HG03520 (cell line): ENCODE results near the gene RPL41.
"Not testable (repeated sequence)": the region's sequence is repeated elsewhere in the genome, so short reads cannot be mapped to it uniquely, and the experiment has no call there.

Source experiments
- ATAC-seq: cut with Tn5 transposase; IDR thresholded peaks from one replicate; pipeline ENCODE4 v1.9.1; 2021; ENCODE audit warnings: mild to moderate bottlenecking, moderate library complexity; ENCODE audit not compliant: unreplicated experiment

Gene RPL41

DNA sequence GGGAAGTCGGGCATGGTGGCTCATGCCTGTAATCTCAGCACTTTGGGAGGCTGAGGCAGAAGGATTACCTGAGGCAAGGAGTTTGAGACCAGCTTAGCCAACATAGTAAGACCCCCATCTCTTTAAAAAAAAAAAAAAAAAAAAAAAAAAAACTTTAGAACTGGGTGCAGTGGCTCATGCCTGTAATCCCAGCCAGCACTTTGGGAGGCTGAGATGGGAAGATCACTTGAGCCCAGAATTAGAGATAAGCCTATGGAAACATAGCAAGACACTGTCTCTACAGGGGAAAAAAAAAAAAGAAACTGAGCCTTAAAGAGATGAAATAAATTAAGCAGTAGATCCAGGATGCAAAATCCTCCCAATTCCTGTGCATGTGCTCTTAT, 13.8 kb upstream of the RPL41 start:
- no peak for ATAC-seq

DNA sequence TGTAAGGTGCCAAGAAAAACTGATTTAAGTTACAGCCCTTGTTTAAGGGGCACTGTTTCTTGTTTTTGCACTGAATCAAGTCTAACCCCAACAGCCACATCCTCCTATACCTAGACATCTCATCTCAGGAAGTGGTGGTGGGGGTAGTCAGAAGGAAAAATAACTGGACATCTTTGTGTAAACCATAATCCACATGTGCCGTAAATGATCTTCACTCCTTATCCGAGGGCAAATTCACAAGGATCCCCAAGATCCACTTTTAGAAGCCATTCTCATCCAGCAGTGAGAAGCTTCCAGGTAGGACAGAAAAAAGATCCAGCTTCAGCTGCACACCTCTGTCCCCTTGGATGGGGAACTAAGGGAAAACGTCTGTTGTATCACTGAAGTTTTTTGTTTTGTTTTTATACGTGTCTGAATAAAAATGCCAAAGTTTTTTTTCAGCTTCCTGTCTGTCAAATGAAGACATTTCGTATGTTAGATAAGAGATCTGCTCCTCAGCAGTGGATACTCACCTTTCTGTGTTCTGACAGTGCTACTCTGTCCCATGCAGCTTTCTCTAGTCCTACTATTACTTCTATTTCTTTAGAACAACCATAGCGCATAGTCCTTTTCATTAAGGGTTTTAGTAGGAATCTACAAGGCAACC, 13.2 kb upstream of the RPL41 start:
- ATAC-seq = no peak

DNA sequence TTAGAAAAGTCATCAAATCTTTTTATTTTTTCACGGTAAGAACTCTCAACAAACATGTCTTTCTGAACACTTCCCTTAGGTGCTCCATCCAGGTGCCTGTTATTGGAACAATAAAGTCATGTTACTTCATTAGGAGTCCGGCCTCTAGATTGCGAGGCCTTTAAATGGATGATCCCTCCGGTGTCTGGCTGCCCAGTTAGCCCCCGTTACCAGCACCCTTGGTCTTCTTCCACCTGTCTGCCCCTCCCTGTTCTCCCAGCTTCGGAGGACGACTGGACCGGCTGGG, 12.7 kb upstream of the RPL41 start:
- ATAC-seq = no peak

DNA sequence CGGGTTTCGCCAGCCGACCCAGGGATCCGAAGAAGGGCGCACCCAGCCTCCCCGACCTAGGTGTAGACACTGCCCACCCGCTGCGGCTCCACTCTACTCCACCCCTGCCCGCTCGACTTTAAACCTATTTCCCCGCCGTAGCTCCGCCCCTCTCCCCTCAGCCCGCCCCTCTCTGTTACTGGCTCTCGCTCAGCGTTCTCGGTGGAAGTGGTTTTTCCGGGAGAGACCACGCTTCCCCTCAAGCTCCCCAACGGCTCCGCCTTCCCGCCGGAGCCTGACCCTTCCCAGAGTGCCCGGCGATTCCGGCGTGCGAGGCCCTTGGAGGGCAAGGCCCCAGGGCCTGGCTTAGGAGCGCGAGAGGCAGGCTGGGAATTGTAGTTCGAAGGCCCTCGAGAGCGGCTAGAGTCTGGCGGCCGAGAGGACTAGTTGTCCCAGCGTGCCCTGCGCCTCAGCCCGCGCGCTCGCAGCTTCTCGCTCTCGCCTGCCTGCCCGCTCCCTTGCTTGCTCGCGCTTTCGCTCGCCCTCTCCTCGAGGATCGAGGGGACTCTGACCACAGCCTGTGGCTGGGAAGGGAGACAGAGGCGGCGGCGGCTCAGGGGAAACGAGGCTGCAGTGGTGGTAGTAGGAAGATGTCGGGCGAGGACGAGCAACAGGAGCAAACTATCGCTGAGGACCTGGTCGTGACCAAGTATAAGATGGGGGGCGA, 12.2 kb upstream of the RPL41 start, which contains the start of gene PA2G4:
PA2G4 (plus strand) TSS at position 451 of the 706 bp plus-strand sequence; CDS start at position 630, 179 bp downstream.
- peak; percentile 92 for ATAC-seq

DNA sequence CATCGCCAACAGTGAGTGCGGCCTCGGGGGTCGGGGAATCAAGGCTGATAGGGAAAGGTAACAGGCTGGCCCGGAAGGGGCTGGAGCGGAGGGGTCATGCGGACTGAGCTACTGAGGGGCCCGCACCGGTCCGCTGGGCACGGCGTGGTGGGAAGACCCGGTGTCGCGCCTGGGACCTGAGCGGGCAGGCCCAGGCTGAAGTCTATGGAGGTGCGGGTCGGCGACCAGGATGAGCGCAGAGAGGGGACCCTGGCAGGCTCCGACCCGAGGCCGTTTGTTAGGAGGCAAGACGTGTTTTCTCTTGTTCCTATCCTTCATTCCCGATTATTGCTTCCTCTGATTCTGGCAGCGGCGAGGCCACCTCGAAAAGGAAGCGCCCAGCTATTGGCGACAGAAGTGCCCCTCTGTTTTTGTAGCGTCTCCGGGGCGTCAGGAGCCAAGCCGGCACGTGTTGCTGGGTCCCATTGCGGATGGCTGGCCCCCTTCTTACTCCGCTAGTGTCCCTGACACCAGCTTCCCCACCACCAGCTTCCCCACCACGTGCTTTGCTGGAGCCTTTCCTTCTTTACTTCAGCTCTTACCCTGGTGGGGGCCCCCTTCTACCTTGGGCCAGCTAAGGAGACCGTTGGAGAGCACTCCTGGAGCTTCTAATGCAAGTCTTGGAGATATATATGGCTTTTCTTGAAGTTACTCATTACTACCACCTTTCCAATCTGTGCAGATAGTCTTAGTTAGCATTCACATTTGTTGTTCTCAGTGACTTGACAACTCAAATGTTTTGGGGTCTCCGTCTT, 11.4 kb upstream of the RPL41 start:
- ATAC-seq = no peak

DNA sequence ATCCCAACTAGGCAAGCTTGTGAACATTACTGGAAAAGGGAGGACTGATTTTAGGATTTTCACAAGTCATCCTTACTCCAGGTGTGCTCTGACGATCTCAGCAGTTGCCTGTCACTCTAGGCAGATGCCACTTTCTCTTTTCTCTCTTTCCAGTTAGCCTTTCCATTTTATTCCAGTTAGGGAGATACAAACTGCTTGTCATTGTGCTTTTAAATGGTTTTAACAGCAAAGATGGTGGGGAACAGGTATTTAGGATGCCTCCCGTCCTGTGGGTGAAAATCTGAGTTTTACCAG, 10.9 kb upstream of the RPL41 start:
- no peak for ATAC-seq

DNA sequence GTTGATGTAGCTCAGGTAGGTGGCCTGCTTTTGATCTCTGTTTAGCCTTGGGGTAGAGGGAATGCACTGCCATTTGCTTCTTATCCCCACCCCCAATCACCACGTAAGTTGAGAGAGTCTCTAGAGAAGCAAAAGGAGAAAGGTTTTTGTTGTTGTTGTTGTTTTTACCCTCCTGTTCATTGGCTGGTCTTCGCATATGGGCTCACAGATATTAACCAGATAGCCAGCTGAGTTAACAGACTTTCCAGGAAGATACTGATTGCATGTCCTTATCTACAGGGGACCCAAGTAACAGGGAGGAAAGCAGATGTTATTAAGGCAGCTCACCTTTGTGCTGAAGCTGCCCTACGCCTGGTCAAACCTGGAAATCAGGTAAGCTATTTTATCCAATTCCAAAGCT, 9.2 kb upstream of the RPL41 start:
- ATAC-seq = no peak

DNA sequence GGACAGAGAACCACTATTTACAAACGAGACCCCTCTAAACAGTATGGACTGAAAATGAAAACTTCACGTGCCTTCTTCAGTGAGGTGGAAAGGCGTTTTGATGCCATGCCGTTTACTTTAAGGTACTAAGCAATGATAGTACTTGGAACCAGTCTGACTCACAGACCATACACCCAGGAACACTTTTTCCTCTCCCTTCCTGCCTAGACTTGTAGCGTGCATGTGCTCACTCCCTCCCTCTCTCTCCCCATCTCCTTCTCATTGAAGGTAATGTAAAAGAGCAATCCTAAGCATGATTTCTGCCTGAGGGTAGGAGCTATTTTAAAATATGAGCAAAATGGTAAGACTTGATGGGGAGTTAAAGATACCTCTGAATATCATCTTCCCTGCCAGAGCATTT, 5.9 kb upstream of the RPL41 start:
- no peak for ATAC-seq

DNA sequence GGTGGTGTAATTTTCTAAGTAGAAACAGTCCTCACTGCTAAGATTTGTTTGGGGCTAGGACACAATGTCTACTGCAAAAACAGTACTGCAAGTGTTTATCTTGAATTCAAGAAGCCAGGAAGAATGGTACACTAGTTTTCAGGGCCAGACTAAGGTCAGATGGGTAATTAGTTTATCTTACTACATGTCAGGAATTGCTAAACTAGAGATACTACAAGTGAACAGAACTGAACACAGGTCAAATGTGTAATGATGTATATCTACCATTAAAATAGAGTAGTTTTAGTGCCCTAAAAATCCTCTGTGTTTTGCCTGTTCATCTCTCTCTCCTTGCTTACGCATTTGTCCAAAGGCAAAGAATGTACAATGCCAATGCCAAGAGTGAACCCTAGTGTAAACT, 2.3 kb upstream of the RPL41 start:
- ATAC-seq = no peak

DNA sequence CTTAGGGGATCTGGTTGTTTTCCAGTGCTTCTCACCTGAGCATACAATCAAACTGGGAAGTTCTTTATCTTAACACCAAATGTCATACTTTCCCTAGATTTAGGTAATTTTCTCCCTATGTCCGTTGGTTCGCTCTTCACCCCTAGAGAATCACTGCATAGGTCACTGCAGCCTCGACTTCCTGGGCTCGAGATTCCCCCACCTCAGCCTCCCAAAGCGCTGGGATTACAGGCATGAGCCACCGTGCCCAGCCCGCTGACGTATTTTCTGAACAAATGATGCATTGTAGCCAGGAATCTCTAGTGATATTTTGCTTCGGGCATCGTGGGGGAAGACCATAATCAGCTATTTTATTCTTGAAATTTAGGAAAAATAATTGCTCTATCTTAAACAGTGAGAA, 1.1 kb upstream of the RPL41 start:
- no peak for ATAC-seq

DNA sequence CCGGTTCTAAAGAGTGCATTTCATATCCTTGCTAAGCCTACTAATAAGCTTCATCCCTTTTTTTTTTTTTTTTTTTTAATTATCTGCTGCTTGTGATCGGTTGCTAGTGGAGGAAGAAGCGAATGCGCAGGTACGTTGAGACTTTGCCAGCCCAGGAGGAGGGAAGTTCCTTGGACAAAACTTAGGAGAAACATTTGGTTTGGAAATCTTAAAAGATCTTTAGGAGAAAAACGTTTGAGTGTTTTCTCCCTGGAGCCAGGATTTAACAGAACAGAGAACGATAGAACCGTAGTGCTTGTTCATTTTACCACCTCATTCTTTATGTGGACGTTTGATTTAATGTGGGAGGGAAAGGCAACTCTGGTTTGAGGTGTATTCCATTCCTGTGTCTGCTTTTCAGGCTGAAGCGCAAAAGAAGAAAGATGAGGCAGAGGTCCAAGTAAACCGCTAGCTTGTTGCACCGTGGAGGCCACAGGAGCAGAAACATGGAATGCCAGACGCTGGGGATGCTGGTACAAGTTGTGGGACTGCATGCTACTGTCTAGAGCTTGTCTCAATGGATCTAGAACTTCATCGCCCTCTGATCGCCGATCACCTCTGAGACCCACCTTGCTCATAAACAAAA, 761 bp downstream of the RPL41 start:
- not testable (repeated sequence) for ATAC-seq

DNA sequence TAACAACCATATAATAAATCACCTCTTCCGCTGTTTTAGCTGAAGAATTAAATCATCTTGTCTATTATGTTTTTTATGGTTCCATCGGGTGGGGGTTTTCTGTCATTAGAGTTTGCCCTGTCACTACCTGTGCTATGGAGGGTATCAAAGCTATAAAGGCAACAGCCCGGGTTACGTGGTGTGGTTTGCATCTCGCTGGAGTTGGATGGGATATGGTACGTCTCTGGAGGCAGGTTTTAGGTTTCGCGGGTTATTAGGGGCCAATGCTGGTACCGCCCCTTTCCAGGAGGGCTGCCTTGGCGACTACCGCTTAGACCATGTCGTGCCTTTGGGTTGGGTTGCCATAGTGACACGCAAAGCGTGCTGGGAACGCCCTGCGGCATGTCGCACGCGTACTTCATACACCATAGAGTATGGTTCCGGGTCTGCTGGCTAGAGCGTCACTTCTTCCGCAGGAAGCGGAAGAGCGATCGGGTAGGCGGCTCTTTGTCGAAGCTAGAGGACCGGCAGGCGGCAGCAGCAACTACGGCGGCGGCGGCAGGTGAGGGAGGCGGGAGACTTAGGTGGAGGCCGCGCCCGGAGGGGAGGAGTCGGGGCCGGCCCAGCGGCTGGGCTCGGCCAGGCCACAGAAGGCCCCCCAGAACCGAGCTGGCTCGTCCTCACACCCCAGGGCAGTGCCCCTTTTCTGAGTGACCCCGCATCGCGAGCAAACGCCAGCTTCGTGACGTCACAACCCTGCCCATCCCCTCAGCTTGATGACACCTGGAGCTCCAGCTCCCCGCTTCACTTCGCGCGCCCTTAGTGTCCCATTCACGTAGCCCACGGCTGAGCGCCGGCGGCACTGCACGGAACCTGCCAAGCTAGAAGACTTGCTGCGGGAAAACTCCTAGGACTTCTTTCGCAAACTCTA, 1.6 kb downstream of the RPL41 start, which contains the start of gene ZC3H10:
ZC3H10 (plus strand) TSS at position 489 of the 910 bp plus-strand sequence. CDS start 2,297 bp downstream, outside the sequence.
- peak; percentile 74 for ATAC-seq

DNA sequence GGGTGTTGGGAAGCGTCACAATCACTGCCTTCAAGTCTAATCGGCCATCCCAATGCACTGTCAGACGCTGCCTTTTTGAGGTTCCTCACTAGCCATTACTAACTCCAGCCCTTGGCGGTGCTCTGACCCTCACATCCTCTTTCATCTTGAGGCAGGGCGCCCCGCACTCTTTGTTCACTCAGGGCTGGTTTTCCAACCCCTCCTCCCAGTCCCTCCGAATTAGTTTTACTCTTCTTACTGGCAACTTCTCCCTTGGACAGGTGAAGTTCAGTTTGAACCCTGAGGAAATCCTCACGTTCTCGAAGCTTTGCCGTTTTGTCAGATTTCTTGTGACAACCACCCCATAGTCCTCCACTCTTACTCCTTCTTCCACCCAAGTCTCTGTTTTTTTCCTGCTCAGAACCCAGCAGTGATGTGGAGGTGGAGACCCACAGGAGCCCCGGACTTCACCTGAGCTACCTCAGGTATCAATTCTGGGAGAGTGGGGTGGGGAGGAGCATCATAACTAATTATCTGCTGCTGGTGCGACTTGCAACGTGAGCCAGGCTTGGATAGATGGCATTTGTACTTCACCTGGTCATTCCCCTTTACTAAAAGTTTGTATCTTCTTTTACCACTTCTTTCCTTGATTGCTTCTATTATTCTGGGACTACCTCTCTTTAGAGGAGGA, 2.4 kb downstream of the RPL41 start:
- peak; percentile 3 for ATAC-seq

DNA sequence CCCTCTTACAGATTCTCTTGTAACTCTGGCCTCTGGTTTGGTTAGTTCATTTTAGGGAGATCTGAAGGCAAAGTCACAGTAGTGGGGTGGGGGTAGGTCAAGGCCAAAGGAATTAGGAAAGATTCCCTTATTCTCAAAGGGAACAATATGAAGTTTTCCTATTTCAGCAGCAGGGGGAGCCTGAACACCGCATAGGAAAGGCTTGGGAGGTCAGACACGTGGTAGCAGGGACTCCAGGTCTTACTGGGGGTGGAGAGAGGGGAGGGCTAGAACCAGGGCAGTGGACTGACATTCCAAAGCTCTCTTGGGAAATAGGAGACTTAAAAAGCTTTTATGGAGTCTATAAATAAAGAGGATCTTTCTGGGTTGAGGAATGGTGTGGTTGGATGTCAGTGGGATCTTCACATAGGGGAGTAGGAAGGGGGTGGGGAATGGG, 2.9 kb downstream of the RPL41 start:
- ATAC-seq = no peak

DNA sequence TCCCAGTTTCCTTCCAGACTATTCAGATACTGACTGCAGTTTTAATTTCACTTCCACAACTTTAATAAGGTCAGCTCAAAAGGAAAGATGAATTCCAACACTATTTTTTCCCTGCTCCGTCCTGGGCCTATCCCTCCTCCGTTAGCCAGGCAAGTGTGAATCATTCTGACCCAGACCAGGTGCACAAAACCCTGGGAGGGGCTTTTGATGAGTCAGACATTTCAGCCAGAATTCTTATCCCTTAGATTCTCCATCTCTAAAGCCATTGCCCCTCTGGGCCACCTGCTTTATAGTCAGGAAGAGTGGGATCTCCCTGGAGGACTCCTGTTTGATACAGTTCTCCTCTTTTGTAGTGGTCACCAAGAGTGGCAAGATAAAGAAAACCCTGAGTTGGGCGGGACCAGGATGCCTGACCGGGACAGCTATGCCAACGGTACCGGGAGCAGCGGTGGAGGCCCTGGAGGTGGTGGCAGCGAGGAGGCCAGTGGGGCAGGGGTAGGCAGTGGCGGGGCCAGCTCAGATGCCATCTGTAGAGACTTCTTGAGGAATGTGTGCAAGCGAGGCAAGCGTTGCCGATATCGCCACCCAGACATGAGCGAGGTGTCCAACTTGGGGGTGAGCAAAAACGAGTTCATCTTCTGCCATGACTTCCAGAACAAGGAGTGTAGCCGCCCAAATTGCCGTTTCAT, 3.9 kb downstream of the RPL41 start:
- ATAC-seq = no peak

DNA sequence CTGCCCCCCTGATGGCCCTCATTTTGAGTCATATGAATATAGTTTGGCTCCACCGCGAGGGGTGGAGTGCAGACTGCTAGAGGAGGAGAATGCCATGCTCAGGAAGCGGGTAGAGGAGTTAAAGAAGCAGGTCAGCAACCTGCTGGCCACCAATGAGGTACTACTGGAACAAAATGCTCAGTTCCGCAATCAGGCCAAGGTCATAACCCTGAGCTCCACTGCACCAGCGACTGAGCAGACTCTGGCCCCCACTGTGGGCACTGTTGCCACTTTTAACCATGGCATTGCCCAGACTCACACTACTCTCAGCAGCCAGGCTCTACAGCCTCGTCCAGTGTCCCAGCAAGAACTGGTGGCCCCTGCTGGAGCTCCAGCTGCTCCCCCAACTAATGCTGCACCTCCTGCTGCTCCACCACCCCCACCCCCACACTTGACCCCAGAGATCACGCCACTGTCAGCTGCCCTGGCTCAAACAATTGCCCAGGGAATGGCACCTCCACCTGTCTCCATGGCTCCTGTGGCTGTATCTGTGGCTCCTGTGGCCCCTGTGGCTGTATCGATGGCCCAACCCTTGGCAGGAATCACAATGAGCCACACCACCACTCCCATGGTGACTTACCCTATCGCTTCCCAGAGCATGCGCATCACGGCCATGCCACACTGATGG, 4.9 kb downstream of the RPL41 start:
- no peak for ATAC-seq

DNA sequence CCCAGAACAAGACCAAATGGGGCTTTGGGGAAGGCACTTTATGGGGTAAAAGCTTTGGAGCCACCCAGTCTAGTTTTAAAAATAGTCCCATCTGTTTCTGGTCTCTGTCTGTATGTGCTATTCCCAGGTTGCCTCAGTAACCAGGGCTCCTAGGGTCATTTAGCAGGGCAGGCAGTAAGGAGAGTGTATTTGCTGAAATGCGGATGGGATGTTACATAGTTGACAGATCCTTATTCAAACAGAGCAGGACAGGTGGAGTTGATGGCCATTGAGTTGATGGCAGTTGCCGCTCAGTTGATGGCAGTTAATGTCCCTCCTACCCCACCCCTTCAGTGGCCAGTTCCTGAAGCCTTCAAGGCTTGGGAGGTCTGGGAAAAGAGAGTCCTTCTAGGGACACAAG, 6.2 kb downstream of the RPL41 start:
- no peak for ATAC-seq

DNA sequence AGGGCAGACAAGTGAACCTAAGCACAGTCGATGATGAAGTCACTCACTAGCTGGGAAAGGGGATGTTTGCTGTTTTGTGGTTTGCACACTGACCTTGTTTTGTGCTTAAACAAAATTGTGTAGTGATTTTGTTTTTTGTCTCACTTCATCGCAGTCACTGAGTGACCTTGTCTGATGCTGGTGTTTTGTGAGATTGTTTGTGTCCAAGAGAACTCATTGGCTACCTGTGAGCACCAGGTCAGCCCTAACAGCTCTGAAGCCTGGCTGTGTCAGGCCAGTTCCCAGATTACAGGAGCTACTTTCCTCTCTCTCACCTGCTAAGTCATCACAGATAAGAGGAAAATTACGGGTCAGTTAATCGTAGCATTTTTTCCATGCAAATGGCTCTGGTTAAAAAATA, 7.7 kb downstream of the RPL41 start:
- ATAC-seq = no peak

DNA sequence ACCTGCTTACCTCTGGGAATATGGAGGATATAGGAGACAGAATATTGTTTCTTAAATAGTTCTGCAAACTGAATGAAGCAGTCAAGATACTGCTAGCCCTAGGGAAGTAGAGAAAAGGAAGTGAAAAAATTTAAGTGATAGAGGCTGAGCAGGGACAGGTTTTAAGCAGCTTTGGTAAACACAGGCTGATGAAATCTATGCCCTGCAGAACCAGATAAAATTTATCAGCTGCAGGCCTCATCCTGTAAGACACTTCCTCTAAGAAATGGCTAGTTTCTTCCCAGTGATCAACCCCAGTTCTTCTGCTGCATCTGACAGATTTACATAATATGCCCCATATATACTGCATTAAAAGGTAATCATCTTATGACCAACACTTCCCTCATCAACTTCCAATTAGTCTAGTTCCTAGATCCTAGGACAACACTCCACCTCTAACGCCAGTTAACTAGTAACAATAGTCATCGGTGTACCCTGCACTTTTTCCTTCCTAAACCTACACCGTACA, 10.4 kb downstream of the RPL41 start:
- ATAC-seq = no peak
